ENCODE data around the gene RFC4. TPM values are rescaled to one million over a fixed set of nuclear protein-coding genes. Genes with fewer than 3 reads are reported as not detected.
A peak's percentile ranks its signal among the peaks of the same experiment; 100 is the strongest.

Gene RFC4
- total RNA-seq, 4 donors from 2014 or later = 7.3 to 10.9 (median 7.8) TPM

DNA sequence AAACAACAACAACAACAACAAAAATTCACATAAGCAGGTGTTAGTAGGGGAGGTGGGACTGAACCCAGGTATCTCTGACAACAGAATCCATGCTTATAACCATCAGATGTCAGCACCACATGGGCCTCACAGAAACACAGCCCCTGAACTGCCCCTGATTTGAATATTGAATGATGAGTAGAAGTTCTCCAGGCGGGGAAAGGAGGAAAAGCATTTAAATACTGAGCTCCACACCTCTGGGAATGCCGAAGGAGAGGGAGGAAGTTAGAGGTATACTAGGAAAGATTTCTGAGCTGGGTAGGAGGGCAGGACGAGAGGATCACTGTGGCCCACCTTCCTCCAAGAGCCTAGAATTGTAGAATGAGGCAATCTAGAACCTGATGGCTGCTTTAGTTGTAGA is 54.8 kb downstream of the RFC4 start:
- WGBS, 2 donors = 66 to 87% methylated on average over 3 of the region's 3 CpGs
- Histone ChIP-seq H3K27ac (no peak overlapping the region), H3K4me1 (no peaks in the 10 kb centered on the region), H3K9me3 (no peaks in the 10 kb centered on the region), H3K4me3 (replicated peaks in 1 of 3) (no peak overlapping the region), H3K36me3 (no peaks in the 10 kb centered on the region), H3K27me3 (no peaks in the 10 kb centered on the region)
- DNase-seq = no peak
- intact Hi-C loops (cut with DNase I) = loop anchor here (10.0 kb wide), 1 partner anchor 137 kb away; the partner anchor contains the start of gene AHSG
- no peak for TF ChIP-seq CTCF (IDR thresholded peaks at IDR 0.05)

DNA sequence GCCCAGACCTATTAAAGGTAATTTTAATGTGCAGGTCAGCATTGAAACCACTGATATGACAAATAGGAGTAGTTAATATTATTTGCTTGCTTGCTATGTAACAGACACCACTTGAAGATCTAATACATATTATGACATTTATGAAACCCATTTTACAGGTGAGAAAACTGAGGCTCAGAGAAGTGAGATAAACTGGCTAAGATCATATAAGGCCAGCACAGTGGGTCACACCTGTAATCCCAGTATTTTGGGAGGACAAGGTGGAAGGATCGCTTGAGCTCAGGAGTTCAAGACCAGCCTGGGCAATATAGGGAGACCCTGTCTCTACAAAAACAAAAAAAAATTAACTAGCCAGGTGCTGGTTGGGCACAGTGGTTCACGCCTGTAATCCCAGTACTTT is 56.0 kb downstream of the RFC4 start:
- 100% methylated on average over 2 of the region's 2 CpGs for WGBS, 2 donors
- H3K27ac ChIP-seq = no peak overlapping the region
- H3K27me3 ChIP-seq = no peaks in the 10 kb centered on the region
- intact Hi-C loops (cut with DNase I) = loop anchor here (10.0 kb wide), 1 partner anchor 136 kb away; the partner anchor contains the start of gene AHSG
- TF ChIP-seq CTCF (IDR thresholded peaks at IDR 0.05) = no peak
- TF ChIP-seq POLR2A (IDR thresholded peaks at IDR 0.05) = no peak
- no peak for DNase-seq
- no peaks in the 10 kb centered on the region for H3K4me1 ChIP-seq
- no peaks in the 10 kb centered on the region for H3K9me3 ChIP-seq
- no peaks in the 10 kb centered on the region for H3K36me3 ChIP-seq
- no peak overlapping the region for H3K4me3 ChIP-seq (replicated peaks in 1 of 3)

DNA sequence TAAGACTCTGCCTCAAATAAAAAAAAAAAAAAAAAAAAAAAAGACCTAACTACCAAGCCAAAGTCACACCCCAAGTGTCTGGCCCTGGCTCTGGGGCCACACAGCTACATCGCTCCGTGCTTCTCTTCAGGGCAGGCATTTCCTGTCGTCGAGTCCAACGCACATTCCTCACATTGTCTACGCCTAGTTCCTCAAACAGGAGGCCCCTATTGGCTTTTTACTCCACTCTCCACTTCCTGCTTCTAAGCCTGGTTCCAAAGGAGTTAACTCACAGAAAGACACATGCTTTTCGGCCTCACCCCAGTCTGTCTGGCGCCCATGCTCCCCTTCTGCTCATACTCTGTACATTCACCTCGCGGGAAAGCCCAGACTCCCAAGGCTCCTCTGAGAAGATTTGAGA is 60.3 kb downstream of the RFC4 start:
- intact Hi-C loops (cut with DNase I) = no loop called here
- Histone ChIP-seq H3K4me3 (replicated peaks in 1 of 3) (no peak overlapping the region), H3K36me3 (no peaks in the 10 kb centered on the region), H3K9me3 (no peaks in the 10 kb centered on the region), H3K27ac (no peak overlapping the region), H3K27me3 (no peaks in the 10 kb centered on the region), H3K4me1 (no peaks in the 10 kb centered on the region)
- WGBS, 2 donors = 28 to 29% methylated on average over 10 of the region's 10 CpGs
- peak in 1 of 2 donors; percentile 4 for DNase-seq
- TF ChIP-seq CTCF (IDR thresholded peaks at IDR 0.05) = no peak
- no peak for TF ChIP-seq POLR2A (IDR thresholded peaks at IDR 0.05)

GRCh38 chr3:186743666-186744065 is 62.6 kb downstream of the RFC4 start:
- Histone ChIP-seq H3K27ac (no peak overlapping the region), H3K36me3 (no peaks in the 10 kb centered on the region), H3K4me3 (replicated peaks in 1 of 3) (no peak overlapping the region), H3K9me3 (no peaks in the 10 kb centered on the region), H3K4me1 (no peaks in the 10 kb centered on the region), H3K27me3 (no peaks in the 10 kb centered on the region)
- 69 to 77% methylated on average over 3 of the region's 3 CpGs for WGBS, 2 donors
- intact Hi-C loops (cut with DNase I) = no loop called here
- TF ChIP-seq POLR2A (IDR thresholded peaks at IDR 0.05) (no peak), CTCF (IDR thresholded peaks at IDR 0.05) (no peak)
- no peak for DNase-seq

GRCh38 chr3:186742618-186743380 is 63.5 kb downstream of the RFC4 start:
- Histone ChIP-seq H3K27me3 (no peaks in the 10 kb centered on the region), H3K36me3 (no peaks in the 10 kb centered on the region), H3K4me3 (replicated peaks in 1 of 3) (no peak overlapping the region), H3K4me1 (no peaks in the 10 kb centered on the region), H3K9me3 (no peaks in the 10 kb centered on the region), H3K27ac (no peak overlapping the region)
- intact Hi-C loops (cut with DNase I) = no loop called here
- TF ChIP-seq CTCF (IDR thresholded peaks at IDR 0.05) (no peak), POLR2A (IDR thresholded peaks at IDR 0.05) (no peak)
- 83 to 86% methylated on average over 7 of the region's 7 CpGs for whole genome bisulfite sequencing, 2 donors
- DNase-seq = no peak

All from thyroid gland (tissue), 4 donors.